ENCODE measurements around the gene BBX. TPM values are rescaled to one million over a fixed set of nuclear protein-coding genes. Genes with fewer than 3 reads are reported as not detected.

Gene BBX
- total and polyA plus RNA-seq, 2 of the 4 experiments (the other 2 are of a cell fraction) = 13.6 to 107 TPM

- Histone ChIP-seq H2BK20ac (ENCODE audit: low read depth, low read length) (no peak overlapping the region), H4K8ac (ENCODE audit: low read depth in 2 of 2, low read length in 2 of 2) (no peak overlapping the region), H3K14ac (replicated peaks; ENCODE audit: low read depth, low read length) (no peak overlapping the region), H3K27me3 (ENCODE audit: control insufficient read depth, insufficient read depth, low read length) (no peaks in the 10 kb centered on the region), H3K23ac (ENCODE audit: low read depth, low read length) (no peak overlapping the region), H2AK5ac (ENCODE audit: low read depth, low read length) (no peak overlapping the region), H3K9me3 (ENCODE audit: control insufficient read depth, insufficient read depth, low read length) (no peaks in the 10 kb centered on the region), H2BK5ac (ENCODE audit: low read depth, low read length, poor library complexity, severe bottlenecking) (no peak overlapping the region), H3K79me1 (ENCODE audit: low read depth in 1 of 2, low read length in 2 of 2) (peaks cover 5 to 9% of the 10 kb centered on the region in 2 experiments; a peak in 3 of 4 replicates), H3K4me1 (ENCODE audit: control insufficient read depth, insufficient read depth, low read length) (no peaks in the 10 kb centered on the region), H3K4ac (ENCODE audit: low read depth, low read length) (no peak overlapping the region), H3K56ac (ENCODE audit: extremely low read depth, insufficient read depth, low read length) (no peak overlapping the region), H4K91ac (ENCODE audit: insufficient read depth, low read depth, low read length) (no peak overlapping the region), H2AK9ac (replicated peaks; ENCODE audit: low read depth, low read length, poor library complexity) (no peak overlapping the region), H4K5ac (ENCODE audit: low read depth, low read length) (no peak overlapping the region), H3K4me3 (ENCODE audit: insufficient read depth, low read depth, low read length) (no peak overlapping the region), H3K4me2 (ENCODE audit: low read depth, low read length) (no peak overlapping the region), H3K18ac (ENCODE audit: low read depth, low read length) (no peak overlapping the region), H3K9ac (ENCODE audit: low read depth, low read length) (no peak overlapping the region), H4K20me1 (ENCODE audit: insufficient read depth, low read length) (no peaks in the 10 kb centered on the region; the same call in 1 of the 2 replicates), H2AFZ (replicated peaks; ENCODE audit: low read length, poor library complexity) (no peak overlapping the region), H3K36me3 (ENCODE audit: control insufficient read depth, insufficient read depth, low read length) (peaks cover 2% of the 10 kb centered on the region; the same call in 1 of the 2 replicates), H2BK120ac (ENCODE audit: low read depth, low read length) (no peak overlapping the region), H3K9me1 (ENCODE audit: insufficient read depth, low read length) (0 out of 2 replicates have a peak, but pooled peaks cover 3% of the 10 kb centered on the region), H2BK15ac (ENCODE audit: low read depth, low read length) (no peak overlapping the region), H3K27ac (ENCODE audit: insufficient read depth, low read length) (no peak overlapping the region)
- ATAC-seq (ENCODE audit: low read depth) = peak; percentile 82
- TF ChIP-seq BHLHE40 (IDR thresholded peaks at IDR 0.05; ENCODE audit: low read depth, low read length) (no peak), ELK1 (IDR thresholded peaks at IDR 0.05; ENCODE audit: borderline replicate concordance, low read depth, low read length) (no peak), RCOR1 (IDR thresholded peaks at IDR 0.05; ENCODE audit: insufficient replicate concordance, low read length) (no peak), NFE2L2 (IDR thresholded peaks at IDR 0.05; ENCODE audit: low read depth, low read length) (no peak), FOS (IDR thresholded peaks at IDR 0.05; ENCODE audit: low read depth, low read length) (no peak), SMC3 (IDR thresholded peaks at IDR 0.05; ENCODE audit: low read depth, low read length) (peak; percentile 46; the same call in 1 of the 2 replicates), USF2 (IDR thresholded peaks at IDR 0.05; ENCODE audit: low read depth, low read length) (no peak), MAFK (IDR thresholded peaks at IDR 0.05; ENCODE audit: low read depth, low read length) (no peak), CEBPB (IDR thresholded peaks at IDR 0.05; ENCODE audit: low read depth, low read length) (no peak), RFX5 (IDR thresholded peaks at IDR 0.05; ENCODE audit: low read depth, low read length) (no peak), CHD1 (IDR thresholded peaks at IDR 0.05; ENCODE audit: low read depth, low read length) (no peak), MAZ (IDR thresholded peaks at IDR 0.05; ENCODE audit: borderline replicate concordance, low read depth, low read length) (no peak), MXI1 (IDR thresholded peaks at IDR 0.05; ENCODE audit: borderline replicate concordance, low read depth, low read length) (no peak), POLR2A (IDR thresholded peaks at IDR 0.05; ENCODE audit: low read depth, low read length) (no peak), RAD21 (IDR thresholded peaks at IDR 0.05; ENCODE audit: low read length) (peak; percentile 68)
- TF ChIP-seq, protein P1, sequence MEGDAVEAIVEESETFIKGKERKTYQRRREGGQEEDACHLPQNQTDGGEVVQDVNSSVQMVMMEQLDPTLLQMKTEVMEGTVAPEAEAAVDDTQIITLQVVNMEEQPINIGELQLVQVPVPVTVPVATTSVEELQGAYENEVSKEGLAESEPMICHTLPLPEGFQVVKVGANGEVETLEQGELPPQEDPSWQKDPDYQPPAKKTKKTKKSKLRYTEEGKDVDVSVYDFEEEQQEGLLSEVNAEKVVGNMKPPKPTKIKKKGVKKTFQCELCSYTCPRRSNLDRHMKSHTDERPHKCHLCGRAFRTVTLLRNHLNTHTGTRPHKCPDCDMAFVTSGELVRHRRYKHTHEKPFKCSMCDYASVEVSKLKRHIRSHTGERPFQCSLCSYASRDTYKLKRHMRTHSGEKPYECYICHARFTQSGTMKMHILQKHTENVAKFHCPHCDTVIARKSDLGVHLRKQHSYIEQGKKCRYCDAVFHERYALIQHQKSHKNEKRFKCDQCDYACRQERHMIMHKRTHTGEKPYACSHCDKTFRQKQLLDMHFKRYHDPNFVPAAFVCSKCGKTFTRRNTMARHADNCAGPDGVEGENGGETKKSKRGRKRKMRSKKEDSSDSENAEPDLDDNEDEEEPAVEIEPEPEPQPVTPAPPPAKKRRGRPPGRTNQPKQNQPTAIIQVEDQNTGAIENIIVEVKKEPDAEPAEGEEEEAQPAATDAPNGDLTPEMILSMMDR (conservative IDR thresholded peaks at IDR 0.05; ENCODE audit: low read depth, low read length) = peak; percentile 61
- dilution Hi-C loops (cut with HindIII; ENCODE audit: low sequenced_read_pairs, unreplicated experiment) = no loop called here
- intact Hi-C loops (cut with micrococcal nuclease) = loop anchor here (2.0 to 5.0 kb wide), 3 partner anchors 88 to 353 kb away; no protein-coding TSS in a partner anchor
- no TSS peak for BruUV-seq (replicated peaks)
- in situ Hi-C loops (cut with MboI; ENCODE audit: low sequenced_read_pairs) = no loop called here
- ChIA-PET CTCF (interaction anchor here (1.7 kb wide), 1 partner anchor 31 kb away, joined by 4 read pairs; no protein-coding TSS in a partner anchor), POLR2A (ENCODE audit: unreplicated experiment) (no interaction called here)
- peak; percentile 51 for DNase-seq
These were observed 51.9 kb downstream of the BBX start for GRCh38 chr3:107574650-107575049.

All from IMR-90 (cell line).